H1 (cell line): ENCODE data around the gene DMBX1. TPM values are rescaled to one million over a fixed set of nuclear protein-coding genes. Genes with fewer than 3 reads are reported as not detected.

Experiments used
- RBBP5 ChIP-seq: IDR thresholded peaks from 2 replicates; pipeline ENCODE4 v1.7.1; 2012; ENCODE audit warnings: low read depth, mild to moderate bottlenecking, inconsistent platforms, low read length, moderate library complexity, borderline replicate concordance
- polyA plus RNA-seq, 7 experiments: library from polyadenylated mRNA; depleted of rRNA in 3 of 7; stranded (reverse) in 5 of 7; unstranded in 2 of 7; fragments of >200 nt in 5 of 7; fragments of 200-250 nt in 2 of 7; gene quantifications; 1 replicate in 5 of 7; 2 replicates in 1 of 7; 4 replicates in 1 of 7; pipeline versions ENCODE4 v1.2.1 to v1.2.3, GENCODE V29; 2011 to 2013; ENCODE audit warnings: missing spikeins in 2 of 7, mixed read lengths in 2 of 7
- total RNA-seq: library from RNA; stranded (reverse); fragmentation: NEBNext Ultra II Directional; extraction: Animal tissue kit (Norgen Biotek cat#: 25700); gene quantifications from 2 replicates; pipeline ENCODE4 v1.2.1, GENCODE V29; 2021

The DMBX1 gene
- total and polyA plus RNA-seq, 2 of the 8 experiments (the other 6 are each of a cell fraction or from before 2014, with no cell fraction given), result 0.23 to 0.30 TPM

DNA sequence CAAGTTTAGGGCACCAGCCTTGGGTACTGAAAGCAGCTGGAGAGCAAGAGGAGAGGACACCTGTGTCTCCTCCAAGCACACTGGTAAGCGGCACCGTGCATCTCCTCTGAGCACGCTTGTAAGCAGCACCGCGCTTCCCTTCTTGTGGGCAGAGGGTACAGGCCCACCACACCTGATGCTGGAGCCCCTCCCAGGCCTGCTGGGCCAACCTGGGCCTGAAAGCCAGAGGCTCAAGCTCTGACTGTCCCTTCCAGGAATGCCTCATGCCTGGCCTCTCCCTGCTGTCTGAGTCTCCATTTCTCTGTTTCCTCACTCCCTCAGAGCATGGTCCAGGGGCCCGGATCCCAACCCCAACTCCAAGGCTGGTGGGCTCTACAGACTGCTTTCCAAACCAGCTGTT, 25.9 kb downstream of the DMBX1 start (continued):
- TF ChIP-seq RBBP5, result no peak
